ENCODE data around the gene MFSD6. TPM values are rescaled to one million over a fixed set of nuclear protein-coding genes. Genes with fewer than 3 reads are reported as not detected.
"Not testable (repeated sequence)": the region's sequence is repeated elsewhere in the genome, so short reads cannot be mapped to it uniquely, and the experiment has no call there.

Gene MFSD6
- total RNA-seq, 1 donor from 2014 or later = 54.3 TPM

DNA sequence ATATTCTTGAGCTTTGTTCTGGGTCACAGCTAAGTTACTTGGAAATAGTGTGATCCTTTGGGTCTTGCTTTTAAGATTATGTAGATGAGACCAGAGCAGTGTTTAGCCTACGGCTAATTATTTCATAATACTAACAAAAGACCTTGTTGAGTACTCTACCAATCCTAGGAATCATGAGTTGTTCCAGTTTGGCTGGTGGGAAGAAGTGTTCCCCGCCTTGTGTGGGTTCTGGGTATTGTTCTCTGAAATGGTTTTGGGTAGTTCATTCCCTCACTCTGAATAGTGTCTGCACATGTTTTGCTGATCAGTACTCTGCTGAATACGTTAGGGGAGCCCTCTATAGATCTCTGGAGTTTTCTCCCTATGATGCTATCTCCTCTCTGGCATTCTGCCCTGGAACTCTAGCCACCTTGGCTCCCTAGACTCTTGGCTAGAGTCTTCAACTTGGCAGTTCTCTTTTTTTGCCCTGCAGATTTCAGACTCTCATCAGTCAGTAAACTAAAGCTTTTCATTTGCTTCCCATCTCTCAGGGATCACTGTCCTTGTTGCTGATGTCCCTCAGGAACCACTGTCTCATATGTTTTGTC, 78.0 kb downstream of the MFSD6 start:
- TF ChIP-seq, protein P1, sequence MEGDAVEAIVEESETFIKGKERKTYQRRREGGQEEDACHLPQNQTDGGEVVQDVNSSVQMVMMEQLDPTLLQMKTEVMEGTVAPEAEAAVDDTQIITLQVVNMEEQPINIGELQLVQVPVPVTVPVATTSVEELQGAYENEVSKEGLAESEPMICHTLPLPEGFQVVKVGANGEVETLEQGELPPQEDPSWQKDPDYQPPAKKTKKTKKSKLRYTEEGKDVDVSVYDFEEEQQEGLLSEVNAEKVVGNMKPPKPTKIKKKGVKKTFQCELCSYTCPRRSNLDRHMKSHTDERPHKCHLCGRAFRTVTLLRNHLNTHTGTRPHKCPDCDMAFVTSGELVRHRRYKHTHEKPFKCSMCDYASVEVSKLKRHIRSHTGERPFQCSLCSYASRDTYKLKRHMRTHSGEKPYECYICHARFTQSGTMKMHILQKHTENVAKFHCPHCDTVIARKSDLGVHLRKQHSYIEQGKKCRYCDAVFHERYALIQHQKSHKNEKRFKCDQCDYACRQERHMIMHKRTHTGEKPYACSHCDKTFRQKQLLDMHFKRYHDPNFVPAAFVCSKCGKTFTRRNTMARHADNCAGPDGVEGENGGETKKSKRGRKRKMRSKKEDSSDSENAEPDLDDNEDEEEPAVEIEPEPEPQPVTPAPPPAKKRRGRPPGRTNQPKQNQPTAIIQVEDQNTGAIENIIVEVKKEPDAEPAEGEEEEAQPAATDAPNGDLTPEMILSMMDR (conservative IDR thresholded peaks at IDR 0.05; ENCODE audit: low read depth, low read length) = no peak
- DNase-seq (ENCODE audit: low read depth) = no peak
- no peak overlapping the region for H3K4me3 ChIP-seq (ENCODE audit: low read depth, low read length)

DNA sequence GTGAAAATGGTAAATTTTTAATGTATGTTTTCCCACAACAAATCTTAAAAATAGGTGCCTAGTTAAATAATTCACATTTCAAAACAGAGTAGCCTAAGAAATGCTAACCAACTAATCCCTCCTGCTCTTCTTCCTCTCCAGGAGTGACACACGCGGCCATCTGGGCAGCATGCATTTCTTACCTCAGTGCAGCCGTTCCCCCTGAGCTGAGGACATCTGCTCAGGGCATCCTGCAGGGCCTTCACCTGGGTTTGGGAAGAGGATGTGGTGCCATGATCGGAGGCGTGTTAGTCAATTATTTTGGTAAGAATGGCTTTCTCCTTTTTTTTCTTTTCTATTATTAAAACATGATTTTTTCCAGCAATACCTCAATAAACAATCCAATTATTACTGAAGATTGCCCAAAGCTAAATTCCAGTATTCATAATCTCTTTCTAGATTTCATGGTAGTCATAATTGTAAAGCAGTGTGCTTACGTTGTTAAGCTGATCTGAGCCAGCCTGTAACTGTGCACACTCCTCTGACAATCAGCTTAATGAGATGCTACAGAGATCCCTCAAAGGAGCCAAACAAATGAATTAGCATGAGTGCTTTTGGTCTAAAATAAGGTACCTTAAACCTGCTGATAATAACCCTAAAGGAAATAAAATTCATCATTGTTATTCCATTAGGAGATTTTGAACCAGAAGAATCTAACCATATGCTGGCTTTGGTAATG, 80.5 kb downstream of the MFSD6 start:
- TF ChIP-seq, protein P1 (conservative IDR thresholded peaks at IDR 0.05; ENCODE audit: low read depth, low read length) = no peak
- no peak for DNase-seq (ENCODE audit: low read depth)
- no peak overlapping the region for H3K4me3 ChIP-seq (ENCODE audit: low read depth, low read length)

DNA sequence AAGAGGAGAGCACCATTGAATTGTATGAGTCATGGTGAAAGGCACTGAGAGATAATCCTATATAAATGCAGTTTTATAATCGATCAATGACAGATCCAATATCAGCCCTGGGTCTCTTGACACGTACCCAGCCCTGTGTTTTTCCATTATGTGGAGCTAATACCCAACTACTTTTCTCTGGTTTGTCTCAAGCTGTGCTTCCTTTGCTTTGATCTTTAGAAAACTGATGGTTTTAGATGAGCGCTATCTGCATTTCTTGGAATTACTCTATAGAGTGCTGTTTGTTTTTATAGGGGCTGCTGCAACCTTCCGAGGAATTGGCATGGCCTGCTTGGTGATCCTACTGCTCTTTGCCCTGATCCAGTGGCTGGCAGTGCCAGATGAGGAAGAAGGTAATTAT, 81.3 kb downstream of the MFSD6 start:
- H3K4me3 ChIP-seq (ENCODE audit: low read depth, low read length) = no peak overlapping the region
- TF ChIP-seq, protein P1 (conservative IDR thresholded peaks at IDR 0.05; ENCODE audit: low read depth, low read length) = no peak
- no peak for DNase-seq (ENCODE audit: low read depth)

DNA sequence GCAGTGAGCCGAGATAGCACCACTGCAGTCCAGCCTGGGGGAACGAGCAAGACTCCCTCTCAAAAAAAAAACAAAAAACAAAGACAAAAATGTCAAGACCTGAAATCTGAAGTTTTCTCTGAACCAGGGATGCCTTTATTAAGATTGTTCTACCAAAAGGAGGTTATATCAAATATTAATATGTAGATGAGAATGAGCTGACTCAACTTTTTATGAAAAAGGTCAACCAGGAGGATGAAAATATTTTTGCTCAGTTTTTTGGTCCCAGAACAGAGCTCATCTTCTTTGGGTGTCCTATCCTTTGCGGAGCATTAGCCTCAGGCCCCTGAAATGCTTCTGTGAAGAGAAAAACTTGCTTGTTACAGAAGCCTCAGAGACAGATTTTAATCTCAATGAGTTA, 82.3 kb downstream of the MFSD6 start:
- TF ChIP-seq, protein P1 (conservative IDR thresholded peaks at IDR 0.05; ENCODE audit: low read depth, low read length) = no peak
- DNase-seq (ENCODE audit: low read depth) = no peak
- no peak overlapping the region for H3K4me3 ChIP-seq (ENCODE audit: low read depth, low read length)

DNA sequence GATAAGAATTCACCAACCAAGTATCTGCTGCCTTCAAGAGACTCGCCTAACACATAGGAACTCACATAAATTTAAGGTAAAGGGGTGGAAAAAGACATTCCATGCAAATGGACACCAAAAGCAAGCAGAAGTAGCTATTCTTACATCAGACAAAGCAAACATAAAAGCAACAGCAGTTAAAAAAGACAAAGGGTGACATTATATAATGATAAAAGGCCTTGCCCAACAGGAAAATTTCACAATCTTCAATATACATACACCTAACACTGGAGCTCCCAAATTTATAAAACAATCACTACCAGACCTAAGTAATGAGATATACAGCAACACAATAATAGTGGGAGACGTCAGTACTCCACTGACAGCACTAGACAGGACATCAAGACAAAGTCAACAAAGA, 84.9 kb downstream of the MFSD6 start:
- no peak overlapping the region for H3K4me3 ChIP-seq (ENCODE audit: low read depth, low read length)
- DNase-seq (ENCODE audit: low read depth) = no peak
- TF ChIP-seq, protein P1 (conservative IDR thresholded peaks at IDR 0.05; ENCODE audit: low read depth, low read length) = no peak

DNA sequence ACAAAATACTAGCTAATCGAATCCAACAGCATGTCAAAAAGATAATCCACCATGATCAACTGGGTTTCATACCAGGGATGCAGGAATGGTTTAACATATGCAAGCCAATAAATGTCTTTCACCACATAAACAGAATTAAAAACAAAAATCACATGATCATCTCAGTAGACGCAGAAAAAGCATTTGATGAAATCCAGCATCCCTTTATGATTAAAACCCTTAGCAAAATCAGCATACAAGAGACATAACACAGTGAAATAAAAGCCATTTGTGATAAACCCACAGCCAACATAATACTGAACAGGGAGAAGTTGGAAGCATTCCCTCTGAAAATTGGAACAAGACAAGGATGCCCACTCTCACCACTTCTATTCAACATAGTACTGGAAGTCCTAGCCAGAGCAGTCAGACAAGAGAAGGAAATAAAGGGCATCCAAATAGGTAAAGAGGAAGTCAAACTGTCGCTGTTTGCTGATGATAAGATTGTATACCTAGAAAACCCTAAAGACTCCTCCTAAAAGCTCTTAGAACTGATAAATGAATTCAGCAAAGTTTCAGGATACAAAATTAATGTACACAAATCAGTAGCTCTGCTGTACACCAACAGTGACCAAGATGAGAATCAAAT, 86.6 kb downstream of the MFSD6 start:
- not testable (repeated sequence) for DNase-seq (ENCODE audit: low read depth); H3K4me3 ChIP-seq (ENCODE audit: low read depth, low read length)

DNA sequence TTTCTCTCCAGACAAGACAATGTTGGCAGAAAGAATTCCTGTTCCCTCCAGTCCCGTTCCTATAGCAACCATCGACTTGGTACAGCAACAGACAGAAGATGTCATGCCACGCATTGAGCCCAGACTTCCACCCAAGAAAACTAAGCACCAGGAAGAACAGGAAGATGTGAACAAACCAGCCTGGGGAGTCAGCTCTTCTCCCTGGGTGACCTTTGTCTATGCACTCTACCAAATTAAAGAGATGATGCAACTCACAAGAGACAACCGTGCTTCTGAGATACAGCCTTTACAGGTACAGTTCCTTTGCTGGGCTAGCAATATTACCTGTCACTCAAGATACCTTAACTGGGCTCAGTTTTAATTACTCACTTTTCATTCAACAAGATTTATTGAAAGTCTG, 89.3 kb downstream of the MFSD6 start:
- TF ChIP-seq, protein P1 (conservative IDR thresholded peaks at IDR 0.05; ENCODE audit: low read depth, low read length) = no peak
- no peak overlapping the region for H3K4me3 ChIP-seq (ENCODE audit: low read depth, low read length)
- no peak for DNase-seq (ENCODE audit: low read depth)
